H9 (cell line): ENCODE results near the gene LTBP2. TPM values are rescaled to one million over a fixed set of nuclear protein-coding genes. Genes with fewer than 3 reads are reported as not detected.

ENCODE experiments used
- DNase-seq: peaks from one replicate; pipeline ENCODE4 v3.0.0-alpha.2; 2017
- H2AFZ ChIP-seq: one replicate; pipeline ENCODE4 v1.6.1; 2013; ENCODE audit warnings: mild to moderate bottlenecking, low read length, control low read depth, moderate library complexity
- H2AK5ac ChIP-seq: 2 replicates; pipeline ENCODE4 v1.6.1; 2013; ENCODE audit warnings: low read length, control low read depth, mixed read lengths; ENCODE audit not compliant: insufficient read length
- H2BK120ac ChIP-seq: one replicate; pipeline ENCODE4 v1.6.1; 2013; ENCODE audit warnings: low read depth, mild to moderate bottlenecking, low read length, control low read depth, inconsistent platforms; ENCODE audit not compliant: poor library complexity, severe bottlenecking
- H2BK12ac ChIP-seq: 2 replicates; pipeline ENCODE4 v1.6.1; 2013; ENCODE audit warnings: low read length, control low read depth, mixed read lengths, low read depth; ENCODE audit not compliant: insufficient read length
- H2BK15ac ChIP-seq: 2 replicates; pipeline ENCODE4 v1.6.1; 2013; ENCODE audit warnings: low read depth, low read length, control low read depth
- H2BK20ac ChIP-seq: one replicate; pipeline ENCODE4 v1.6.1; 2013; ENCODE audit warnings: low read depth, mild to moderate bottlenecking, low read length, control low read depth, inconsistent platforms; ENCODE audit not compliant: poor library complexity, severe bottlenecking
- H2BK5ac ChIP-seq: 2 replicates; pipeline ENCODE4 v1.6.1; 2013; ENCODE audit warnings: low read length, control low read depth, mixed read lengths; ENCODE audit not compliant: insufficient read length
- H3K14ac ChIP-seq: 2 replicates; pipeline ENCODE4 v1.6.1; 2013; ENCODE audit warnings: low read length, control low read depth; ENCODE audit not compliant: insufficient read depth
- H3K18ac ChIP-seq: 2 replicates; pipeline ENCODE4 v1.6.1; 2013; ENCODE audit warnings: low read depth, mild to moderate bottlenecking, mixed read lengths, low read length, control low read depth; ENCODE audit not compliant: insufficient read length
- H3K23ac ChIP-seq: 2 replicates; pipeline ENCODE4 v1.6.1; 2013; ENCODE audit warnings: low read length, control low read depth, mixed read lengths, low read depth; ENCODE audit not compliant: insufficient read length
- H3K23me2 ChIP-seq: 2 replicates; pipeline ENCODE4 v1.6.1; 2013; ENCODE audit warnings: low read depth, mild to moderate bottlenecking, mixed read lengths, low read length, control low read depth; ENCODE audit not compliant: insufficient read length, poor library complexity, severe bottlenecking
- H3K27ac ChIP-seq: 2 replicates; pipeline ENCODE4 v1.5.1; 2013; ENCODE audit warnings: low read length, control low read depth, mixed read lengths, low read depth; ENCODE audit not compliant: insufficient read length
- H3K27me3 ChIP-seq: 2 replicates; pipeline ENCODE4 v1.6.1; 2013; ENCODE audit warnings: low read length, control low read depth, inconsistent platforms; ENCODE audit not compliant: insufficient read depth
- H3K4ac ChIP-seq: 2 replicates; pipeline ENCODE4 v1.6.1; 2013; ENCODE audit warnings: low read depth, mild to moderate bottlenecking, control low read depth, inconsistent platforms, low read length, moderate library complexity
- H3K4me1 ChIP-seq: 2 replicates; pipeline ENCODE4 v1.6.1; 2013; ENCODE audit warnings: low read length, control low read depth, inconsistent platforms; ENCODE audit not compliant: insufficient read depth
- H3K4me2 ChIP-seq: 2 replicates; pipeline ENCODE4 v1.6.1; 2013; ENCODE audit warnings: low read length, control low read depth, mixed read lengths; ENCODE audit not compliant: insufficient read length, insufficient read depth
- H3K56ac ChIP-seq: 2 replicates; pipeline ENCODE4 v1.6.1; 2013; ENCODE audit warnings: low read depth, mild to moderate bottlenecking, mixed read lengths, low read length, control low read depth; ENCODE audit not compliant: insufficient read length
- H3K79me1 ChIP-seq: 2 replicates; pipeline ENCODE4 v1.6.1; 2013; ENCODE audit warnings: low read depth, mild to moderate bottlenecking, moderate library complexity, low read length, control low read depth, inconsistent platforms; ENCODE audit not compliant: insufficient read depth, poor library complexity, severe bottlenecking
- H3K79me2 ChIP-seq: 2 replicates; pipeline ENCODE4 v1.6.1; 2013; ENCODE audit warnings: low read length, control low read depth, inconsistent platforms; ENCODE audit not compliant: insufficient read depth
- H3K9ac ChIP-seq: 2 replicates; pipeline ENCODE4 v1.6.1; 2013; ENCODE audit warnings: low read length, control low read depth, mixed read lengths; ENCODE audit not compliant: insufficient read length; ENCODE audit errors: extremely low read depth
- H3K9me3 ChIP-seq: one replicate; pipeline ENCODE4 v1.6.1; 2013; ENCODE audit warnings: low read depth, low read length, inconsistent platforms; ENCODE audit not compliant: control insufficient read depth
- H3T11ph ChIP-seq: one replicate; pipeline ENCODE4 v1.6.1; 2013; ENCODE audit warnings: mild to moderate bottlenecking, low read length, control low read depth, inconsistent platforms
- H4K20me1 ChIP-seq: one replicate; pipeline ENCODE4 v1.6.1; 2013; ENCODE audit not compliant: control insufficient read depth, insufficient read length, insufficient read depth
- H4K5ac ChIP-seq: 2 replicates; pipeline ENCODE4 v1.6.1; 2013; ENCODE audit warnings: low read depth, mild to moderate bottlenecking, mixed read lengths, low read length, control low read depth; ENCODE audit not compliant: insufficient read length
- H4K8ac ChIP-seq: replicated peaks from 2 replicates; pipeline ENCODE4 v1.6.1; 2013; ENCODE audit warnings: low read length, control low read depth, mixed read lengths, low read depth; ENCODE audit not compliant: insufficient read length
- H4K91ac ChIP-seq: 2 replicates; pipeline ENCODE4 v1.6.1; 2013; ENCODE audit warnings: low read depth, mild to moderate bottlenecking, moderate library complexity, mixed read lengths, low read length, control low read depth; ENCODE audit not compliant: insufficient read length
- H3K27ac Mint-ChIP-seq, 3 experiments: 2 replicates in 2 of 3; 3 replicates in 1 of 3; pipeline ENCODE4 v1.8.0; 2020 to 2021; ENCODE audit warnings: mixed read lengths in 3 of 3, mild to moderate bottlenecking in 1 of 3, moderate library complexity in 1 of 3
- H3K27me3 Mint-ChIP-seq: 2 replicates; pipeline ENCODE4 v1.8.0; 2021; ENCODE audit warnings: low read depth, mild to moderate bottlenecking, moderate library complexity, mixed read lengths
- H3K36me3 Mint-ChIP-seq, 3 experiments: 2 replicates in 2 of 3; 3 replicates in 1 of 3; pipeline ENCODE4 v1.8.0; 2020 to 2021; ENCODE audit warnings: low read depth in 3 of 3, mixed read lengths in 3 of 3; ENCODE audit not compliant: insufficient read depth in 1 of 3
- H3K4me1 Mint-ChIP-seq, 2 experiments: 2 replicates each; pipeline ENCODE4 v1.8.0; 2020; ENCODE audit warnings: mixed read lengths in 2 of 2
- H3K4me3 Mint-ChIP-seq, 2 experiments: 2 replicates in 1 of 2; 3 replicates in 1 of 2; pipeline ENCODE4 v1.8.0; 2020 to 2021; ENCODE audit warnings: mild to moderate bottlenecking in 2 of 2, mixed read lengths in 2 of 2, moderate library complexity in 1 of 2
- H3K9me3 Mint-ChIP-seq, 2 experiments: 2 replicates in 1 of 2; 3 replicates in 1 of 2; pipeline ENCODE4 v1.8.0; 2020; ENCODE audit warnings: mild to moderate bottlenecking in 2 of 2, mixed read lengths in 2 of 2, moderate library complexity in 1 of 2
- WGBS: extraction: QIAGEN DNeasy Blood & Tissue Kit; methylation state at CpG from one replicate; pipeline ENCODE4 v1.1.7; 2013; ENCODE audit warnings: missing lambda C conversion rate, low lambda C conversion rate, mixed read lengths; ENCODE audit not compliant: insufficient read length; ENCODE audit errors: extremely low coverage; 5-methylcytosine and 5-hydroxymethylcytosine counted together
- total RNA-seq: library from RNA; stranded (reverse); gene quantifications from 2 replicates; pipeline ENCODE4 v1.2.1, GENCODE V29; 2021
- TF ChIP-seq, protein P1 (sequence below): fragments of 200-600 bp; sonication (generic); conservative IDR thresholded peaks from 3 replicates; pipeline ENCODE4 v1.8.0; 2021; ENCODE audit warnings: antibody characterized with exemption, mild to moderate bottlenecking

LTBP2 gene
- total RNA-seq, 1 experiment from 2014 or later: 0.77 TPM

DNA sequence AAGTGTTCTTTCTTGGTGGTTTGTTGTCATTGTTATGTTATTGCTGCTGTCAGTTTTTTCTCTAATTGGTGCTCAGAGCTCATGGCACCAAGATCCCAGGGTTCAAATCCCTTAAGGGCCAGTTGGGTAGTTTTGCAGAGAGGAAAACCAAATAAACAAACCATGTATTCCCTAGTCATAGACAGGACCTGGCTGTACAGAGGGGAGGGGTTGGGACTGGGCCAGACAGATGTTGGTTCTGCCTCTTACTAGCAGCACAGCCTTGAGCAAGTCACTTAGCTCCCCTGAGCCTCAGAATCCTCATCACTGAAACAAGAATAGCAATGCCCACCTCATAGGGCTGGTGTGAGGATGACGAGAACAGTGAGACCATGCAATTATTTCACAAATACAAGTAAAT is 53.4 kb downstream of the LTBP2 start:
- WGBS: no CpG with 5 or more reads among the region's 1 CpG

More for the DNA sequence above, 53.4 kb downstream of the LTBP2 start:
- H3K23ac ChIP-seq: no peak overlapping the region
- TF ChIP-seq, protein P1, sequence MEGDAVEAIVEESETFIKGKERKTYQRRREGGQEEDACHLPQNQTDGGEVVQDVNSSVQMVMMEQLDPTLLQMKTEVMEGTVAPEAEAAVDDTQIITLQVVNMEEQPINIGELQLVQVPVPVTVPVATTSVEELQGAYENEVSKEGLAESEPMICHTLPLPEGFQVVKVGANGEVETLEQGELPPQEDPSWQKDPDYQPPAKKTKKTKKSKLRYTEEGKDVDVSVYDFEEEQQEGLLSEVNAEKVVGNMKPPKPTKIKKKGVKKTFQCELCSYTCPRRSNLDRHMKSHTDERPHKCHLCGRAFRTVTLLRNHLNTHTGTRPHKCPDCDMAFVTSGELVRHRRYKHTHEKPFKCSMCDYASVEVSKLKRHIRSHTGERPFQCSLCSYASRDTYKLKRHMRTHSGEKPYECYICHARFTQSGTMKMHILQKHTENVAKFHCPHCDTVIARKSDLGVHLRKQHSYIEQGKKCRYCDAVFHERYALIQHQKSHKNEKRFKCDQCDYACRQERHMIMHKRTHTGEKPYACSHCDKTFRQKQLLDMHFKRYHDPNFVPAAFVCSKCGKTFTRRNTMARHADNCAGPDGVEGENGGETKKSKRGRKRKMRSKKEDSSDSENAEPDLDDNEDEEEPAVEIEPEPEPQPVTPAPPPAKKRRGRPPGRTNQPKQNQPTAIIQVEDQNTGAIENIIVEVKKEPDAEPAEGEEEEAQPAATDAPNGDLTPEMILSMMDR: no peak
- no peaks in the 10 kb centered on the region for H3K27me3 ChIP-seq
- peaks cover 0 to 9% of the 10 kb centered on the region in 2 experiments; a peak in 2 of 4 replicates for H3K4me1 Mint-ChIP-seq
- H4K91ac ChIP-seq: no peak overlapping the region
- H2BK20ac ChIP-seq: no peak overlapping the region
- H2AK5ac ChIP-seq: no peak overlapping the region
- H4K5ac ChIP-seq: no peak overlapping the region
- H3K27ac Mint-ChIP-seq: no peak overlapping the region
- no peaks in the 10 kb centered on the region for H3K36me3 Mint-ChIP-seq
- no peak overlapping the region for H3K14ac ChIP-seq
- H2BK15ac ChIP-seq: no peak overlapping the region
- no peak overlapping the region for H2BK5ac ChIP-seq
- H3K79me1 ChIP-seq: no peaks in the 10 kb centered on the region
- H4K20me1 ChIP-seq: no peaks in the 10 kb centered on the region
- no peaks in the 10 kb centered on the region for H3K9me3 Mint-ChIP-seq
- H3K4me1 ChIP-seq: no peaks in the 10 kb centered on the region
- H3K9me3 ChIP-seq: no peaks in the 10 kb centered on the region
- no peak overlapping the region for H3K56ac ChIP-seq
- H2BK12ac ChIP-seq: no peak overlapping the region
- no peak overlapping the region for H4K8ac ChIP-seq
- no peak overlapping the region for H3K4ac ChIP-seq
- no peak overlapping the region for H3T11ph ChIP-seq
- H3K9ac ChIP-seq: no peak overlapping the region
- DNase-seq: no peak
- H3K23me2 ChIP-seq: no peaks in the 10 kb centered on the region
- no peaks in the 10 kb centered on the region for H3K79me2 ChIP-seq
- H2AFZ ChIP-seq: no peak overlapping the region
- H3K27ac ChIP-seq: no peak overlapping the region
- H3K4me3 Mint-ChIP-seq: no peak overlapping the region
- no peak overlapping the region for H3K4me2 ChIP-seq
- H3K18ac ChIP-seq: no peak overlapping the region
- no peak overlapping the region for H2BK120ac ChIP-seq
- H3K27me3 Mint-ChIP-seq: no peaks in the 10 kb centered on the region; the same call in 1 of the 2 replicates
